ENCODE measurements around the gene C2orf49.

C2orf49 gene

DNA sequence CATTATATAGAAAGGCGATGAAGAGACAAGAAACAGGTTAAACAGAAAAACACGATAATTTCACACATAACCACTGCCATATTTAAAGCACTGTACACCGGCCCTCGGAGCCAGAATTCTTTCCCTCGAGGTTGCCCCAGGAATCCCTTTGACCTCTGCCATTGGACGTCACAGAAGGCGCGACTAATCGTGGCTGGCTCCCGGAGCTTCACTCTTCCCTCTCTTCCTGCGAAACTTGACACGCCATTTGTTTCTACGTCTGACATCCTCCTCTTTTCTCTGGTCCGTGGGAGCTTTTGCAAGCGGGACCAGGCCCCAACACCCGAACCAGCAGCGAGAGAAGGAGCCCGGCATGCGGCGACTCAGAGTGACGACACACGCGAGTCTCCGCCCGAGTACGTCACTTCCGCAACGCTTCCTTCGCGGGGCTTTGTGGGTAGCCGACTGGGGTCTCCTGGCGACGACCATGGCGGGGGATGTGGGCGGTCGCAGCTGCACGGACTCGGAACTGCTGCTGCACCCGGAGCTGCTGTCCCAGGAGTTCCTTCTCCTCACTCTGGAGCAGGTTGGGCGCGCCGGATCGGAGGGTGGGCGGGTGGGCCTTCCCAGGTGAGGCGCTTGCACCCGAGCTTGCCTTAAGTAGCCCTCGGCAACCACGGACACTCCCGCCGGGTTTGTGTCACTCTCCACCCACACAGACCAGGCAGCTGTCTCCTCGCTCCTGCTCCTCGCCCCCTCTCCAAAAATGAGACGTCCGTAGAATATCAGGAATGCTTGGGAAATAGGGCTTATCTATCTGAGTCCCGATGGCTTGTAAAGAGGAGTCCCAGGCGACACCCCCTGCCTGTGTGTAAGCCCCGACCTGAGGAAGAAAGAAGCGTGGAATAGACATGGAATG is at the start of gene C2orf49:
TSS of gene C2orf49 (plus strand) at position 419 of the 898 bp plus-strand sequence. CDS start at position 467, 48 bp downstream.
- peak; percentile 76 for DNase-seq (ENCODE audit: low spot score)

DNA sequence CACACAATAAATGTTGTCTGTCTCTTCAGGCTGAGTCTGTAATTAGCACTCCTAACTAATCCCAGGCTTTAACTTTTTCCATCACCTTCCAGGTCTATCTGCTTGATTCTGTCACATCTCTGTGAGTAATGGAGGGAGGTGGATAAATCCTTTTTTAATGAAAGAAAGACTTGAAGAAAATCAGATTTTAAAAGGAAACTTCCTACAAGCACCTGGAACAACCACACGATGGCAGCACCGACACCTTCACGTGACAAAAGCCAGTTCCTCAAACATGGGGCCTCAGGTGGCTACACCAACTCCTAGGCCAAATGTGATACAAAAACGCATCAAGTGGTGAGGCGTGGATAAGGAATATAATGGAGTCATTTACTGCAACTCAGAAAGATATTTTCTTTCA is 49.6 kb upstream of the C2orf49 start:
- DNase-seq (ENCODE audit: low spot score): peak; percentile 27

DNA sequence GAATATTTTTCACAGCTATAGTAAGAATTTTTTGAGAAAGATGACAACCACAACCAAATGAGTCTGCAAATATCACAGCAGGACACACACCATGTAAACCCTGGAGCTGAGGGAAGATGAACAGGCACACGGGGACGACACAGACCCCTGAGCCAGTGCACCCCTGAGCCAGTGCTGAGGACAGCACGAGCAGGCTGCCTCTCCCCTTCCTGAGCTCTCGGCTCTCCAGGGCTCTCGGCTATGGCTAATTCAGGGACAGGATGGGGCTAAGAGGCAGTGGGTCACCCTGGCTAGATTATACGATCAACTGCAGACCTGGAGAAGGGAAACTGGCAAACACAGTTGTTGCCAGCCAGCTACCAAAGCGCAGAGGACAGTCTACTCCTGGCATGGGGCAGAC is 49.2 kb upstream of the C2orf49 start:
- DNase-seq (ENCODE audit: low spot score): no peak

GRCh38 chr2:105290981-105291660 is 46.2 kb upstream of the C2orf49 start:
- DNase-seq (ENCODE audit: low spot score): no peak

DNA sequence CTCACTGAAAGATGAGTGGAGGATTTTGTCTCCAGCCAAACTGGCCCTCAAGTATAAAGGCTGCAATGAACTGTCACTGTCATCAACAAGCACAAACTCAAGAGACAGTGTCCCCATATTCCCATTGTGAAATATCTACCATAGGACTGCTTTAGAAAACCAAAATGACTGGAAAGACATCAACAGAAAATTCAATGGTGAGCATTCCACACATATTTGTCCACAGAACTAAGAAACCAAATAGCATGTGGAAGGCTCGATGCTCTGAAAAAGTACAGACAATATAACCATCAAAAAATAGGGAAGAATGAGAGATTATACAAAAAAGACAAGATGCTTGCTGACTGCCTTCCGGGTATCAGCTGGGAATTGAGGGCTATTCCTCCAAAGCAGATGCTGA is 45.4 kb upstream of the C2orf49 start:
- DNase-seq (ENCODE audit: low spot score): no peak

- DNase-seq (ENCODE audit: low spot score): no peak
These were observed 43.3 kb upstream of the C2orf49 start for GRCh38 chr2:105294046-105294445.

DNA sequence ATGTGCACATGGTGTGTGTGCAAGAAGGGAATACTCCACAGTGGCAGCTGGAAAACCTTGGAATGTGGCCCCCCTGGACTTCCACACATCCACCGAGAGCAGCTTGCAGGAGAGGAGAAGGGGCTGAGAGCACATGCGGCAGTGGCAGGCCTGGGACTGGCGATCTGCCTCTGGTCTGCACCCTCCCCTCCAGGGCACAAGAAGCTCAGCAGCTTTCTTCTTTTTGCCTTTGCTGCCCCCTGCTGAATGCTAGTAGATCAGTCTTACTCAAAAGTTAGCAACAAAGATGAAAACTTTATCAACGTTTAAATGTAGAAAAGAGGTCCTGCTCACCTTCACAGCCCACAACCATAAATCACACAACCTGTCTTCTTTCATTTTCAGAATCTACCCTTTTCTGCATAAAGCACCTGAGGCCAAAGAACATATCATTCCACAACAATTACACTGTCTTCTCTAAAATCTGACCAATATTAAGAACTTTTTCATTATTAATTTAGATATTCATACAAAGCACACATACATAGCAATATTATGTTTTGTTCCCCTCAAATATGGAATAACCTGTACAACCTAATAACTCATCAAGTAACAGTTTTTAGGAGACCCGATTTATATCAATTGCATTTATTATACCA is 42.4 kb upstream of the C2orf49 start:
- DNase-seq (ENCODE audit: low spot score): peak; percentile 42

DNA sequence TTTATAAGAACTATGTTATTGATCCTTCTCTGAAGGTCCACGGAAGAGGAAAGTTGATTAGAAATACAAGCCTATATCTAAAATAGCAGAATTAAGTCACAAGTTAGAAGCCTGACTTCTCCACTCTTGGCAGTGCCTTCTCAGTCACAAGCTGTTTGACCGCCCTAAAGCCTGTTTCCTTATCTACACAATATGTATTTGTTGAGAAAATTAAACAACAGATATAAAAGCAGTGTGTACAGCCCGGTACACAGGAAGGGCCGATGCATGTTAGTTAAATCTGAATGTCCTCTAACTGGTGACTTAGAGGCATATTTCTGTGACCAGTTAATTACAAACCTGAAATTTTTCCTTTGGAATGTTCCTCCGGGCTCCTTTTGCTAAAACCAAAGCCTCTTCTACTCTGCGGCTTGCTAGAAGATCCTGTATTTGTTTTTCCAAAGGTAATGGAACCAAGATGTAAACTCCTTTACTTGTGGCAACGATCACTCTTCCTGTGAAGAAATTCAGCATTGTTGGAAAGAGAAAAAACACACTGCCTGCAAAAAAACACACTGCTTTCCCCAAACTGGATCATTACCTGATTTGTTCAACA is 41.2 kb upstream of the C2orf49 start:
- no peak for DNase-seq (ENCODE audit: low spot score)

DNA sequence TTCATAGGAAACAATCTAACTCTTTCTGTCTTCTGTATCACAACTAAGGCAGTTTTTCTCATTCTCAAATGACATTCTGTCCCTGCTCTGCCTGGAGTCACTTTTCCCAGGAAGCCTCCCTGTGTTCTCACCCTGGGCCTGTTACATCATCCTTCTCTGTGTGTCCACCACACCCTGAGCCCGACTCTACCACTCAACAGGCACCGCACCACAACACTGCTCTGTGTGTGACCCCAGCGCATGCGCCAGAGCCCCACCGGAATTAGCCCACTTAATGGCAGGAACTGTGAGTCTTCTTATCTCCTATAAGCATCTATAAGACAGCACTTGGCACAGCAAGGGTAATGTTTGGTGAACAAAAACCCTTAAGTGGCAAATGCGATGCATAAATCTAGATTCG is 40.1 kb upstream of the C2orf49 start:
- no peak for DNase-seq (ENCODE audit: low spot score)

- DNase-seq (ENCODE audit: low spot score): no peak
These were observed 39.3 kb upstream of the C2orf49 start for GRCh38 chr2:105298017-105298416.

DNA sequence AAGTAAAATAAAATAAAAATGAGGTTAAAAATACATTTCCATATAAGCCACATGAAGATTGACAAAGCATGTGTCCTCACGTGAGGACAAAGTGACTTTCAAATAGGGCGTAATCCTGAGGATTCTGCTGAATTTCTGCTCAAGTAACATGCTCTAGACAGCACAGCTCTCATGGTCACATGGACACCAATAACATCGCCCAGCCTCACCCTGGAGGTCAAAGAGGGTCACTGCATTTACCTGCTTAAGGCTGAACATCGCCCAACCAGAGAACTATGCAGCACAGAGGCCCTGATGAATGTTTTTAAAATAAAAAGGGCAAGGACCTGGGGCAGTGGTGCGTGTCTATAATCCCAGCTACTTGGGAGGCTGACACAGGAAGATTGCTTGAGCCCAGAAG is 38.0 kb upstream of the C2orf49 start:
- DNase-seq (ENCODE audit: low spot score): no peak

- no peak for DNase-seq (ENCODE audit: low spot score)
These were observed 35.7 kb upstream of the C2orf49 start for GRCh38 chr2:105301646-105302045.

DNA sequence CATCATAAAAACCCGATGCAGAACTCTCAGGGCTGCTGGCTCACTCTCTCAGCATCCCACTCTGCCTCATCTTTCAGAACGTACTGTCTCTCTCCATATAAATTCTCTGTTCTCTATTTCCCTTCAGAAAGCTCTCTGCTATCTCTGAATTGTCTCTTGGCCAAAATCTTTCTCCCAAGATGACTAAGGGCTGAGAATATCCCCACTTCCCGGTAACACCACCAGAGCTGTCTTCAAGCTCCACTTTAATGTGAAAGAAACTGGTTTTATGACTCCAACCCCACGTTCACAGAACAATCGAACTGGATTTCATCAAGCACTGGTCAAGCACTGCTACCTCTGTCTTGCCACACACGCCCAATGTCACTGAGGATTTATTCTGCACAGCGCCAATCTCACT is 30.2 kb upstream of the C2orf49 start:
- no peak for DNase-seq (ENCODE audit: low spot score)

DNA sequence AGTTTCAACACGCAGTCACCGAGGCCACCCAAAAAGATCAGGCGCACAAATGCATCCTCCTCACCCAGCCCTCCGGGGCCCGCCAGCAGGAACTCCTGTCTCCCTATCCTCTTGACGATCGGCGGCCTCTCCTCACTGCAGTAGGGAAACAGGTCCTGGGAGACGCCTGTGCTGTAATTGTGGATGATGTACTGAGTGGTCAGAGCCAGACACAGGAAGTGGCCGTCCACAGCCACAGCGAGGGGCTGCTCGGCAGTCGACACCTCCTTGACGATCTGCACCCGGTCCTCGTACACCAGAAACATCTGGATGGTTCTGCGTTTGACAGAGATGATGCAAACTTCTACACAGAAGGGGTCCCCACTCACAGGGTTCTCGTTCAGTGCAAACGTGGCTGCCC is 29.8 kb upstream of the C2orf49 start:
- no peak for DNase-seq (ENCODE audit: low spot score)

- no peak for DNase-seq (ENCODE audit: low spot score)
These were observed 29.4 kb upstream of the C2orf49 start for GRCh38 chr2:105307962-105308361.

- no peak for DNase-seq (ENCODE audit: low spot score)
These were observed 28.8 kb upstream of the C2orf49 start for GRCh38 chr2:105308382-105309146.

GRCh38 chr2:105309147-105309545 is 28.2 kb upstream of the C2orf49 start:
- DNase-seq (ENCODE audit: low spot score): no peak

DNA sequence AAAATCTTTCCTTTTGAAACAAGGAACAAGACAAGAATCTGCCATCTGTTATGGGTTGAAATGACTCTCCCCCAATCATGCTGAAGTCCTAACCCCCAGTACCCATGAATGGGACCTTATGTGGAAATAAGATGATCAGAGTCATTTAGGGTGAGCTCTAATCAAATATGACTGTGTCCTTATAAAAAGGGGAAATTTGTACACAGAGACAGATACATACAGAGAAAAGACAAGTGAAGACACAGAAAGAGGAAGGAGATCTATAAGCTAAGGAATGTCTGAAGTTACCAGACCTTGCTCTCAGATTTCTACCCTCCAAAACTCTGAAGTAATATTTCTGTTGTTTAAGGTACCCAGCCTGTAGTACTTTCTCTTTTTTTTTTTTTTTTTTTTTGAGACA is 23.5 kb upstream of the C2orf49 start:
- no peak for DNase-seq (ENCODE audit: low spot score)

DNA sequence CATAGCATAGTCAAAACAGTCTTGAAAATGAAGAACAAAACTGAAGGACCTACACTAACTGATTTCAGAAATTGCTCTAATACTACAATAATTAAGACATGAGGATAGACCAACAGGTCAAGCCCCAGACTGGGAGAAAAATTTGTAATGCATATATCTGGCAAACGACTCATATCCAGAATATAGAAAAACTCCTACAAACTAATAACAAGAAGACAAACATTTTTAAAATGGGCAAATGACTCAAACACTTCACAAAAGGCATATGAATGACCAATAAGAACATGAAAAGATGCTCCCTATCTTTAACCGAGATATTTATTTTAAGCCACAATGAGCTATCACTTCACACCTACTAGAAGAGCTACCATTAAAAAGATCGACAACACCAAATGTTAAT is 22.0 kb upstream of the C2orf49 start:
- DNase-seq (ENCODE audit: low spot score): no peak

DNA sequence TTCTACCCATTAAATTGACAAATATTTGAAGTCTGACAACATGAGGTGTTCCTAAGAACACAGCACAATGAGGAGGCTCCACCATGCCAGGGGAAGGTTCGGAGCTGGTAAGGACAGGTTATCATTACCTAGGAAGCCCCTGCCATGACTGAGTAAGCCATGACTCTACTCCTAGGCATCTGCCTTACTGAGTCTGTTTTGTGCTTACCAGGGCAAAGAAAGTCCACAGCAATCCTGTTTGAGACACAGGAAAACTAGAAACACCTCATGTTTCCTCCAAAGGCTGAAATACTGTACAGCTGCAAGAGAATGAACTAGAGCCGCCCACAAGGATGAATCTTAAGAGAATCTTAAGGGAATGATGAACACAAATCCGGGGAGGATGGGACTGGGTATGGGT is 19.4 kb upstream of the C2orf49 start:
- peak; percentile 81 for DNase-seq (ENCODE audit: low spot score)

DNA sequence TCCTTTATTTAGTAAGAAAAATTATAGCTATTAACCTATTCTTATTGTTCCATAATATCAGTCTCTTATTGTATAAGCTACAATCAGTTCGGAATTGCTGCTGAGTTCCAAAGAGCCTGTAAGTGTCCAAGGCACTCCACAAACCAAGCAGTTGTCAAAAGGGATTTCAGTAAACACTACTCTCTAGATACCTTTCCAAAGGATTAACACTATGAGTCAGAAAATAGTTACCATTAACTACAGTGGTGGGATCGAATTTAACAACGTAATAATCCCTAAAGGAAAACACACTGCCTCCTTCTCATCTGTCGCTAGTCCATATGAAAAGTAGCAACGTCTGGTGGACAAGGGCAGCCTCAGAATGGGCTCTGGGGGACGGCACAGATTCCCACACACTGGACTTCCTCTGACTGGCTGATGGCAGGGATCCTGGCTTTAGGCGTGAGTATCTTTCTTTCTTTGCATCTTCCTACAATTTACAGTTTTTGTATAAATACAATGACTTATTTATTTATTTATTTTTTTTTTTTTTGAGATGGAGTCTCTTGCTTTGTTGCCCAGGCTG is 16.6 kb upstream of the C2orf49 start:
- DNase-seq (ENCODE audit: low spot score): no peak
